ENCODE measurements around the gene DNAJA1.

DNA sequence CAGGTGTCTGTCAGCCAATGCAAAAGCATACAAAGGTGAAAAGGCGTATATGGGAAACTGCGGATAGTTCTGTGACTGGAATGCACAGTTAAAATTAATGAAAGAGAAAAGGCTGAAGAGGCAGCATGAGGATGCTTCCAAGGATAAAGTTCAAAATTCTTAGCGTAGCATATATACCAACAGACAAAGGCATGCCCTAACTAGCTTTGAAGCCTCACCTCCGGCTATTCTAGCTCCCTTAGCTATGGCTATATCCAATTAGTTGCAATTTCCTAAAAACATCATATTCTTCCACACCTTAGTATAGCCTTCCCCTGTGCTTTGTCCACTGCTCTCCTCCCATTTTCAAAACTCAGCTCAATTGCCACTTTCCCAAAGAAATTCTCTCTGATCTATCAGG, 1.4 kb upstream of the DNAJA1 start:
- TF ChIP-seq CTCF (conservative IDR thresholded peaks at IDR 0.05; ENCODE audit: low read length) = no peak
- TF ChIP-seq EZH2phosphoT487 (IDR thresholded peaks at IDR 0.05; ENCODE audit: borderline replicate concordance, low read depth, low read length) = no peak
